ENCODE data around the gene IGSF21.

IGSF21 gene

DNA sequence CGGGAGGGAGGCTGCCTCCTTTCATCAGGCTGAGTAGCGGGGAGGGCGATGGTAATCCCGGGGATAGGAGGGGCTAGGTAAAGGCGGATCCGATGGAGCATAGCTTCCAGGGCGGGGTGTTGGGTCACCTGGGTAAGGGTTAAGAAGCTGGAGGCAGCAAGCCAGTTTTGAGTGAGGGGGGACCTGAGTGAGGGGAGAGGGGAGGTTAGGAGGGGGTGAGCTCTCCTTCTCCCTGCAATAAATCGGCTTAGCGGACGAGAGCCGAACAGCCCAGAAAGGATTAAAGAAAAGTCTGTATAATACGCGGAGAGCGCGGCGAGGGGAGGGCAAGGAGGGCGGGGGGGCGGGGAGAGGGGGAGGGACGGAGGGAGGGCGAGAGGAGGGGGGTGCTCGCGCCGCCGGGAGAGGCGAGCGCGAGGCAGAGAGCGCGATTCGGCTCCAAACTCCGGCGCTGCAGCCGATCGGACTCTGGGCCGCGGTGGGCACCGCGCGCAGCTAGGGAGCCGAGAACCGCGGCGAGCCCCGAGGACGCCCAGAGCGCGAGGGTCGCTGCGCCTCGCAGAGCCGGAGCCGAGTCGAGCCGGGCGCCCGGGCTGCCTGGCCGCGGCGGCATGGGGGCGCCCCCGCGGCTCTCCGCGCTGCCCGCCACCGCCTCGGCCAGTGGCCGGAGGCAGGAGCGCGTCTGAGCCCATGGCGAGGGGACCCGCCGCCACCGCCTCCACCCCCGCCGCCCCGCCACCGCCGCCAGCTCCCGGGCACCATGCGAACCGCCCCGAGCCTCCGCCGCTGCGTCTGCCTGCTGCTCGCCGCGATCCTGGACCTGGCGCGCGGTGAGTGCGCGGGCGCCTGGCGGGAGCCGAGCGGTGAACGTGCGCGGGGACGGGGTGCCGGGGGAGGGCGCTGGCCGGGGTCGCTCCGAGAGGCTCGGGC, at the start of gene IGSF21:
TSS of gene IGSF21 (plus strand) at position 430 of the 930 bp plus-strand sequence. CDS start at position 761, 331 bp downstream.
- DNase-seq = no peak

DNA sequence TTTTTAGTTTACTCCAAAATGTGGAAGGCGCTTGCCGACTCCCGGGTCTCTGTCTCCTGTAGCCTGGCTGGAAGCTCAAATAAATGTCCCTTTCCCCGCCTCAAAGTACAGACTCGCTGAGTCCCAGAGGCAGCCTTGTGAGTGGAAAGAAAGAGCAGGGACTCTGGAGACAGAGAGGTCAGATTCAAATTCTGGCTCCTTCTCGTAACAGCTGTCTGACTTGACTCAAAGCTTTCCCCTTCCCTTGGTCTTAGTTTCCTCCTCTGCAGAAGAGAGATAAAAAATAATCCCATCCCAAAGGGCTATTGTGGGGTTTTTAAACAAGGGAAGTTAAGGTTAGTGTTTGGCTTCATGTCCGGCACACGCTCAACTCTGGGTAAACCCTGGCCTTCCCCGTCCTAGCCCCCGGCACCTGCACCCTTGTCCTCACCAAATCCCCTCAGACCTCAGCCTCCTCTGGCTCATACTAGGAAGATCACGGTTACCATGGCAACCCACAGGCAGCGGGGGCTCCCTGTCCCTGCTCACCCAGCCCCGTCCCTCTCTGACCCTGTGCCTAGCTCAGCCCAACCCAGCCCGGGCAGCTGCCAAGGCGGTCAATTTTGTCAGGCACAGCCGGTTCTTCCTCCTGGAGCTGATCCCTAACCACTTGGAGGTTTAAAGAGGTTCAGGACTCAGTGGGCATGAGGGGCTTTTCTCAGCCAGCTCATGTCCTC, 49.2 kb upstream of the IGSF21 start:
- no peak for DNase-seq

GRCh38 chr1:18058981-18059605, 48.5 kb upstream of the IGSF21 start:
- no peak for DNase-seq

DNA sequence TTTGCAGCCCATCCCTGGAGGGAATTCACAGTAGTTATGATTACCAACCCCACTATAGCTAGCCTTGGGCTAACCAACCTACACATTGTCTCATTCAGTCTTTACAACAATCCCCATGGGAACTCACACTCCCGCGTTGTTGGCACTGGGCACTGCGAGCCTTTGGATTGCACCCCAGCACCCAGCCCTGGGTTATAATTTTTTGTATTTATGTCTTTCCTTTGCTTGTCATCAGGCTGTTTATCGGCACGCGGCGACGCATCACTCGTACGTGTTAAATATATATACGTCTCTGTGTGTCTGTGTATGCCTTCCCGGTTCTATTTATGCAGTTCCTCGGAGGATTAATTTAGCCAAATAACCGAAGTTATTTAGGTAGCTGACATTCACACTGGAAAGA, 47.2 kb upstream of the IGSF21 start:
- no peak for DNase-seq

GRCh38 chr1:18062185-18062584, 45.4 kb upstream of the IGSF21 start:
- DNase-seq = no peak

- DNase-seq = no peak
Measured at GRCh38 chr1:18064534-18064933, 43.1 kb upstream of the IGSF21 start.

GRCh38 chr1:18066576-18066975, 41.0 kb upstream of the IGSF21 start:
- no peak for DNase-seq

GRCh38 chr1:18069903-18070302, 37.7 kb upstream of the IGSF21 start:
- no peak for DNase-seq

- no peak for DNase-seq
Measured at GRCh38 chr1:18072066-18072465, 35.5 kb upstream of the IGSF21 start.

DNA sequence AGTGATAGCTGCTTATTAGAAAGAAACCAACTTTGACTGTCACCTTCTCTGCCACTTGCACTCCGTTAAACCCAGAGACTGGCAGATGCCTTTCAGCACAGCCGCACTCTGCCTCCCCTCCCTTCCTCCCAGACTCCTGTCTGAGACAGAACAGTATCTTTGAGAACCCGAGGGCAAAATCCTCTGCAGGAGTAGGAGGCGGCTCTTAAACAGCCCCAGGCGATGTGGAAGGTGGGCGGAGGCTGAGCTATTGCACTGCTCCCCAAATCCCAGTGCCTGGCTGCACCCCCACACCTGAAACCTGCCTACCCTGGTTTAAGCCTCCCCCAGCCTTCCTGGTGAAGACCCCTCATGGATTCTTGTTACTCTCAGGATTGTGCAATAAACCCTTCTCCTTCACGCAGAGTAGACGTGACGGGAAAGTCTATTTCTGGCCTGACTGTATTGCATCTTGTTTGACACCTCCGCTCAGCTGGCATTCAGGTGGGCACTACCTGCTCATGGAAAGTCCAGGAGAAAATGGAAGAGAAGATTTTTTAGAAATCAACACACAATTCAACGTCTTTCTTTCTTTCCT, 34.4 kb upstream of the IGSF21 start:
- DNase-seq = no peak

DNA sequence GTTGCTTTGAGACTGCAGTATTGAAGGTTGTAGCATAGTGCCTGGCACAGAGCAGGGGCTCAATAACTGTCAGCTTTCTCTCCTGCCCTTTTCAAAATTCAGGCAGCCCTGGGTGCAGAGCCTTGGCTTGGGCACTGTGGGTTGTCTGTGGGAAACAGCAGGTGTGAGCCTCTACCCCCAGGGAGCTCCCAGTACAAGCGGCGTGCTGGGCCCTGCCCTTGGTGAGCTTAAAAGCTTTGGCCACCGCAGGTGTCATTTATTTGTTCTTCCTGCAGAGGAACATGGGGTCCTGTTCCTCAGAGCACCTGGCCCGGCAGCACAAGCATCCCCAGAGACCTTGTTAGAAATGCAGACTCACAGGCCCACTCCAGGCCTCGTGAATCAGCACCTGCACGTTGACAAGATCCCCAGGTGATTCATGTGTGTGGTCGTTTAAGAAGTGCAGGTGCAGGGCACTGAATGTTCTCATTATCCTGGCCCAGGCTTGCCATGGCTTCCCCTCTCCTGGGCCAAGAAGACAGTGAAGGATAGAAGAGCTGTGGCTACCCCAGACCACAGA, 29.9 kb upstream of the IGSF21 start:
- DNase-seq = no peak

- no peak for DNase-seq
Measured at GRCh38 chr1:18079941-18080735, 27.5 kb upstream of the IGSF21 start.

DNA sequence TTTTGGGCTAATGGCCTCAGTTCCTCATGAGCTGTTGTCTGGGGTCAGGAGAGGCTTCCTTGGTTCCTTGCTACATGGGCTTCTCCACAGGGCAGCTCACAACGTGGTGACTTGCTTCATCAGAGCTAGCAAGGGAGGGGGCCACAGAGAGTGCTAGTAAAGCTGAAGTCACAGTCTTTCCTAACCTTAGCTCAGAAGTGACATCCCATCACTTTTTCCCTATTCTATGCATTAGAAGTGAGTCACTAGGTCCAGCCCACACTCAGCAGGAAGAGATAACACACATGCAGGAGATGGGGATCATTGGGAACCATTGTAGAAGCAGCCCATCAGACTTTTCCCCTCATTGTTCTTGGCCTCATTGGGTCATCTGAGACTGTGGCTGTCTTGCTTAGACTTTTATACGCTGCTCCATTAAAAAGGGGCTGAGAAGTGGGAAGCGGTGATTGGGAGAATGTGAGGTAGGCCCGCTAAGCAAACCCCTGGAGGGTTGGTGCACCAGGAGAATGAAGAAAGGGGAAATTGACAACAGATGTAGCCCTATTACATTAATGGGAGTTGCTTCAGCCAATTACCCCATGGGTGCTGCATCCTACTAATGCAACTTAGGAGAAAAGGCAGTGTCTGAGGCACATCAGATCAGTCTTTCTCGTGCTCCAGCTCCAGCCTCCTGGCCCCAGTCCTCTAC, 22.1 kb upstream of the IGSF21 start:
- no peak for DNase-seq

DNA sequence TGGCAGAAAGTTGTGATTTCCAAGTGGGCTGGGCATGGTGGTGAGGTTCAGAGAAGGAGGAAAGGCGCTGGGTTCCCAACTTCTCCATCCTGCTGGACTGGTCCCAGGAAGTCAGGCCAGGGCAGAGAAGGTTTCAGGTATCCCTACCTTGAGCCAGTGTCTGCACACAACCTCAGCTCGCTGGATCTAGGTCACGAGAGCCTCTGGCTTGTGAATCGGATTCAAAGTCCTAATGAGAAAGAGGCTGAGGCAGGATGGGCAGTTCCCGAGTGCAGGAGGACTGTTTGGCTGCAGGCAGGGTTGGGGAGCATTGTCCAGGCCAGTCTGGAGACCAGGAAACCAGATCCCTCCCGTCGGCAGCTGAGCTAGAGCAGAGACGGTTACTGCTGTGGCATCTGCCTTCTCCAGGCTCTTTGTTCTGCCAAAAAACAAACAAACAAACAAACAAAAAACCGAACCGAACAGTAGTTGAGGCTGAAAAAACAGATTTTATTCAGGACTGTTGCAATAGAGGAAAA, 19.5 kb upstream of the IGSF21 start:
- no peak for DNase-seq

DNA sequence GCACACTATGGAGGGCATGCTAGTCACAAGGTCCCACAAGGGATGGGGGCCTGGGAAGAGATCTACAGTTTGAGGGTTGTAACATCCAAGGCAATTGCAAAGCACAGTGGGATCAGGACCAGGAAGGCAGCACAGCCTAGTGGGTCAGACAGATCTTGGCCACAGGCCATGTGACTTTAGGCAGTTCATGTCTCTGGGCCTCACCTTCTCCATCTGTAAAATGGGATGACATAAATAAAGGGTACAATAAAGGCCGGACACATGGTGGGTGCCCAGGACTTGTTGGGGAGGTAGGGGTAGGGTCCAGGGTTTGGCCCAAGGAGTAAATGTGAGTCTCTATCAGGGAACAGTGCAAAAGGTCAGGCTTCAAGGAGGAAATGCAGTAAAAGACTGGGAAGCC, 18.1 kb upstream of the IGSF21 start:
- no peak for DNase-seq

- no peak for DNase-seq
Measured at GRCh38 chr1:18090636-18091035, 17.0 kb upstream of the IGSF21 start.

DNA sequence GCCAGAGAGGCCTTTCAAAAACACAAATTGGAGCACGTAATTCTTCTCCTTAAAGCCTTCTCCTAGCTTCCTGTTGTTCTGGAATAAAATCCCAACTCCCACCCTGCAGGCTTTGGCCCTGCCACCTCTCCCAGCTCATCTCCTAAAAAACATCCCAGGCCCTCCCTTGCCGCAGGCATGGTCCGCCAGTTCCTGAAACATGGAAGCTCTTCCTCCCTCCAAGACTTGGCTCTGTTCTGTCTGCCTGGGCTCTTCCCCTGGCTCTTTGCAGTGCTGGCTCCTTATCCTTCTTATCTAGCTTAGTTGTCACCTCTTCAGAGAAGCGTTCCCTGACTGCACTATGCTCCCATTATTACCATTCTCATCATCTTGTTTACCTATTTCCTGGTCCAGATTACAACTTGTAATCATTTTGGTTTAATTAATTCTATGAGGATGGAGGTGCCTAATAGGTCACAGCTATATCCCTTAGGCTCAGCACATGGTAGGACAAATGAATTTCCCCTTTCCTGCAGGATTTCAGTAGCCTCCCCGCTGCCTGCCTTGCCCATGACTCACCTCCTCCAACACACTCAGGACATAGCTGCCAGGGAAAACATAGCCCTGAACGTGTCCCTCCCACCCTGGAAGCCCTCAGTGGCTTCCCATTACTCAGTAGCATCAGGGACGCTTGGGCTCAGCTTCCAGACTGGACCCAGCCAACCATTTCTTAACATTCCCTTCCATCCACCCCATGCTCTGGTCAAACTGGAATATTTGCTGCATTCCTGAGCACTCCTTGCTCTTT, 15.7 kb upstream of the IGSF21 start:
- no peak for DNase-seq

DNA sequence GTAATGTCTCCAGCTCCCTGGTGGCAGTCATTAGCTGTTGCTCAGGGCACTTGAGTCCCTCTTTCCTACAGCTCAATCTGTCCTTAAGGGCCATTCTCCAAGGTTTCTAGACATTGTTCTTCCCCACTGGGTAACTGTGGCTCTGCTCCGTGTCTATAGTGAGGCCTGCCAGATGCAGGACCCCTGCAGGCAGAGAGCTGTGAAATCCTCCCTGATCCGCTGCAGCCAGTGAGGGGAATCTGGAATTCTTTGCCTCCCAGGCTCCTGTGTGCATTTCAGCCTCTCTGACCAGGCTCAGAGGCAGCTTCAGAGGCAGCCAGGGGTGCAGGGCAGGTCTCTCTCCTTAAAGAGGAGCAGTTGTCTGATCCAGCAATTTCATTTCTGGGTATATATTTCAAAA, 14.4 kb upstream of the IGSF21 start:
- DNase-seq = no peak

DNA sequence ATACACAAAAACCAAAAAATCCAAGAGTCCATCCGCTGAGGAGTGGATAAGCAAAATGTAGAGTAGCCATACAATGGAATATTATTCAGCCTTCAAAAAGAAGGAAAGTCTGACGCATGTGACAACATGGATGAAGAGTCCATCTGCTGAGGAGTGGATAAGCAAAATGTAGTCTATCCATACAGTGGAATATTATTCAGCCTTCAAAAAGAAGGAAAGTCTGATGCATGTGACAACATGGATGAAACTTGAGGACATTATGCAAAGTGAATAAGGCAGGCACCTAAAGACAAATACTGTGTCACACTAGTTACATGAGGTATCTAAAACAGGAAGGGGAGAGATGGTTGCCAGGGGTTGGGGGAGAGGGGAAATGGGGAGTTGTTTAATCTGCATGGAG, 14.0 kb upstream of the IGSF21 start:
- DNase-seq = no peak

GRCh38 chr1:18094096-18094495, 13.5 kb upstream of the IGSF21 start:
- DNase-seq = no peak
